Neural cell (in vitro differentiated cells): ENCODE results near the gene CTNNBL1. TPM values are rescaled to one million over a fixed set of nuclear protein-coding genes. Genes with fewer than 3 reads are reported as not detected.

Source experiments
- H2AFZ ChIP-seq: fragments of 200-600, 300-800 bp; sonication (generic), shearing (Covaris generic); 2 replicates; pipeline ENCODE4 v1.6.0; 2014; ENCODE audit warnings: low read depth, mild to moderate bottlenecking, antibody characterized with exemption, low read length, moderate library complexity
- H3F3A ChIP-seq: fragments of 200-600 bp; shearing (Covaris generic); 2 replicates; pipeline ENCODE4 v1.6.1; 2016; ENCODE audit warnings: mild to moderate bottlenecking, moderate library complexity, mixed read lengths, antibody characterized with exemption, low read length; ENCODE audit not compliant: insufficient read depth, poor library complexity, severe bottlenecking
- H3K27ac ChIP-seq: fragments of 200-600, 300-800 bp; sonication (generic), shearing (Covaris generic); 2 replicates; pipeline ENCODE4 v1.5.1; 2014; ENCODE audit warnings: mild to moderate bottlenecking, low read length, moderate library complexity
- H3K27me3 ChIP-seq: fragments of 300-800, 200-600 bp; sonication (generic), shearing (Covaris generic); 2 replicates; pipeline ENCODE4 v1.6.0; 2014; ENCODE audit warnings: mild to moderate bottlenecking, low read depth, low read length, moderate library complexity; ENCODE audit not compliant: insufficient read depth
- H3K36me3 ChIP-seq: fragments of 300-800, 200-600 bp; sonication (generic), shearing (Covaris generic); 2 replicates; pipeline ENCODE4 v1.5.1; 2014; ENCODE audit warnings: mild to moderate bottlenecking, antibody characterized with exemption, low read length, moderate library complexity; ENCODE audit not compliant: insufficient read depth
- H3K4me2 ChIP-seq: fragments of 300-800, 200-600 bp; sonication (generic), shearing (Covaris generic); 2 replicates; pipeline ENCODE4 v1.6.0; 2014; ENCODE audit warnings: mild to moderate bottlenecking, low read length
- H3K4me3 ChIP-seq: fragments of 300-800, 200-600 bp; sonication (generic), shearing (Covaris generic); 2 replicates; pipeline ENCODE4 v1.5.1; 2014; ENCODE audit warnings: mild to moderate bottlenecking, low read length, moderate library complexity
- H3K79me2 ChIP-seq: fragments of 200-600 bp; shearing (Covaris generic); replicated peaks from 2 replicates; pipeline ENCODE4 v1.6.0; 2014; ENCODE audit warnings: mild to moderate bottlenecking, low read length, moderate library complexity; ENCODE audit not compliant: insufficient read depth
- H3K9ac ChIP-seq: fragments of 300-800, 200-600 bp; sonication (generic), shearing (Covaris generic); 2 replicates; pipeline ENCODE4 v1.6.1; 2016; ENCODE audit warnings: mild to moderate bottlenecking, low read length, mixed read lengths
- H3K9me2 ChIP-seq: fragments of 200-600 bp; shearing (Covaris generic); 2 replicates; pipeline ENCODE4 v1.6.1; 2016; ENCODE audit warnings: mild to moderate bottlenecking, low read length, mixed read lengths; ENCODE audit not compliant: insufficient read depth
- H3K9me3 ChIP-seq: fragments of 200-600, 300-800 bp; sonication (generic), shearing (Covaris generic); 2 replicates; pipeline ENCODE4 v1.6.1; 2016; ENCODE audit warnings: mild to moderate bottlenecking, mixed run types, low read length, moderate library complexity, mixed read lengths
- H4K20me1 ChIP-seq: fragments of 200-600 bp; shearing (Covaris generic); 2 replicates; pipeline ENCODE4 v1.6.1; 2016; ENCODE audit warnings: mild to moderate bottlenecking, mixed run types; ENCODE audit not compliant: insufficient read depth
- CTCF ChIP-seq: fragments of 450-650 bp; IDR thresholded peaks from 2 replicates; pipeline ENCODE4 v1.5.1; 2014; ENCODE audit warnings: antibody characterized with exemption, mild to moderate bottlenecking, moderate library complexity; ENCODE audit not compliant: poor library complexity, severe bottlenecking
- EP300 ChIP-seq: fragments of 450-650 bp; conservative IDR thresholded peaks from 2 replicates; pipeline ENCODE4 v1.6.1; 2014; ENCODE audit warnings: antibody characterized with exemption, mild to moderate bottlenecking, moderate library complexity; ENCODE audit not compliant: poor library complexity, severe bottlenecking
- EZH2 ChIP-seq: fragments of 200-600, 300-800 bp; shearing (Covaris generic), sonication (generic); IDR thresholded peaks from 2 replicates; pipeline ENCODE4 v1.6.1; 2014; ENCODE audit warnings: antibody characterized with exemption, low read length, borderline replicate concordance, mild to moderate bottlenecking; ENCODE audit not compliant: insufficient read depth, poor library complexity, severe bottlenecking
- MXI1 ChIP-seq: fragments of 450-650 bp; conservative IDR thresholded peaks from 2 replicates; pipeline ENCODE4 v1.6.1; 2014; ENCODE audit warnings: antibody characterized with exemption, mild to moderate bottlenecking; ENCODE audit not compliant: poor library complexity, severe bottlenecking
- POLR2AphosphoS5 ChIP-seq: IDR thresholded peaks from 2 replicates; pipeline ENCODE4 v1.6.1; 2012
- RAD21 ChIP-seq: fragments of 450-650 bp; conservative IDR thresholded peaks from 2 replicates; pipeline ENCODE4 v1.6.1; 2014; ENCODE audit warnings: antibody characterized with exemption, mild to moderate bottlenecking, moderate library complexity
- REST ChIP-seq: IDR thresholded peaks from 2 replicates; pipeline ENCODE4 v1.6.1; 2012; ENCODE audit warnings: borderline replicate concordance
- SMC3 ChIP-seq: fragments of 450-650 bp; conservative IDR thresholded peaks from 2 replicates; pipeline ENCODE4 v1.6.1; 2014; ENCODE audit warnings: antibody characterized with exemption, mild to moderate bottlenecking, moderate library complexity; ENCODE audit not compliant: poor library complexity
- TAF1 ChIP-seq: IDR thresholded peaks from 2 replicates; pipeline ENCODE4 v1.6.1; 2012; ENCODE audit warnings: low read depth
- polyA plus RNA-seq: library from polyadenylated mRNA; depleted of rRNA; stranded (reverse); fragments of >200 nt; gene quantifications from 2 replicates; pipeline ENCODE4 v1.2.3, GENCODE V29; 2014

The CTNNBL1 gene
- polyA plus RNA-seq, 1 donor from 2014 or later, result 32.6 TPM

- no peak overlapping the region for H2AFZ ChIP-seq
- no peak overlapping the region for H3K9ac ChIP-seq
- H3K4me2 ChIP-seq, result no peak overlapping the region
- H3K9me3 ChIP-seq, result no peaks in the 10 kb centered on the region
- no peaks in the 10 kb centered on the region for H4K20me1 ChIP-seq
- H3K36me3 ChIP-seq, result no peaks in the 10 kb centered on the region
- H3K4me3 ChIP-seq, result no peak overlapping the region
- no peaks in the 10 kb centered on the region for H3K27me3 ChIP-seq
- TF ChIP-seq MXI1, result no peak
- no peaks in the 10 kb centered on the region for H3K9me2 ChIP-seq
- no peaks in the 10 kb centered on the region for H3K79me2 ChIP-seq
- no peaks in the 10 kb centered on the region for H3F3A ChIP-seq
- no peak overlapping the region for H3K27ac ChIP-seq
These were observed 163.3 kb downstream of the CTNNBL1 start for GRCh38 chr20:37856932-37857660.

- Histone ChIP-seq H3K79me2 (no peaks in the 10 kb centered on the region), H3K36me3 (no peaks in the 10 kb centered on the region), H3K9ac (no peak overlapping the region), H2AFZ (no peak overlapping the region), H3K4me3 (no peak overlapping the region), H3K27me3 (no peaks in the 10 kb centered on the region), H3K27ac (no peak overlapping the region), H3K9me2 (no peaks in the 10 kb centered on the region), H3F3A (no peaks in the 10 kb centered on the region), H4K20me1 (no peaks in the 10 kb centered on the region), H3K4me2 (no peak overlapping the region), H3K9me3 (no peaks in the 10 kb centered on the region)
- no peak for TF ChIP-seq EP300
- TF ChIP-seq RAD21, result no peak
- no peak for TF ChIP-seq SMC3
- TF ChIP-seq CTCF, result no peak
- TF ChIP-seq POLR2AphosphoS5, result no peak
- no peak for TF ChIP-seq MXI1
- no peak for TF ChIP-seq EZH2
- no peak for TF ChIP-seq REST
- no peak for TF ChIP-seq TAF1
These were observed 165.8 kb downstream of the CTNNBL1 start for GRCh38 chr20:37859406-37860171.
